WTC11 (cell line): ENCODE results near the gene ANKRD27.

Experiments used
- ATF1 ChIP-seq: sonication (generic); formaldehyde crosslinking; IDR thresholded peaks from 2 replicates; pipeline ENCODE4 v1.8.1; 2023; ENCODE audit warnings: mild to moderate bottlenecking, moderate library complexity, missing genetic modification reagents
- CREB1 ChIP-seq: sonication (generic); formaldehyde crosslinking; IDR thresholded peaks from 2 replicates; pipeline ENCODE4 v1.8.0; 2023; ENCODE audit warnings: mild to moderate bottlenecking, missing genetic modification reagents
- GABPB1 ChIP-seq: sonication (generic); formaldehyde crosslinking; IDR thresholded peaks from 2 replicates; pipeline ENCODE4 v1.8.1; 2023; ENCODE audit warnings: mild to moderate bottlenecking, missing genetic modification reagents
- IRF2 ChIP-seq: sonication (generic); formaldehyde crosslinking; IDR thresholded peaks from 2 replicates; pipeline ENCODE4 v1.8.0; 2022; ENCODE audit warnings: low read depth, missing genetic modification reagents, borderline replicate concordance
- NFE2L1 ChIP-seq: sonication (generic); formaldehyde crosslinking; IDR thresholded peaks from 2 replicates; pipeline ENCODE4 v1.8.1; 2023; ENCODE audit warnings: missing genetic modification reagents
- NFYB ChIP-seq: sonication (generic); formaldehyde crosslinking; conservative IDR thresholded peaks from 2 replicates; pipeline ENCODE4 v1.8.0; 2022; ENCODE audit warnings: low read depth, missing genetic modification reagents
- NR1H2 ChIP-seq: sonication (generic); formaldehyde crosslinking; IDR thresholded peaks from 2 replicates; pipeline ENCODE4 v1.9.0; 2021; ENCODE audit warnings: mild to moderate bottlenecking, moderate library complexity, missing genetic modification reagents
- NR3C1 ChIP-seq: sonication (generic); formaldehyde crosslinking; conservative IDR thresholded peaks from 2 replicates; pipeline ENCODE4 v1.8.1; 2023; ENCODE audit warnings: low read depth, mild to moderate bottlenecking, missing genetic modification reagents
- ZNF138 ChIP-seq: sonication (generic); formaldehyde crosslinking; conservative IDR thresholded peaks from 2 replicates; pipeline ENCODE4 v1.8.1; 2022; ENCODE audit warnings: mild to moderate bottlenecking, moderate library complexity, missing genetic modification reagents
- TF ChIP-seq, protein P1 (sequence below): fragments of 200-600 bp; IDR thresholded peaks from 2 replicates; pipeline ENCODE4 v1.8.0; 2022; ENCODE audit warnings: antibody characterized with exemption
- TF ChIP-seq, protein P2 (sequence below): sonication (generic); formaldehyde crosslinking; IDR thresholded peaks from 2 replicates; pipeline ENCODE4 v1.8.0; 2022; ENCODE audit warnings: missing genetic modification reagents

DNA sequence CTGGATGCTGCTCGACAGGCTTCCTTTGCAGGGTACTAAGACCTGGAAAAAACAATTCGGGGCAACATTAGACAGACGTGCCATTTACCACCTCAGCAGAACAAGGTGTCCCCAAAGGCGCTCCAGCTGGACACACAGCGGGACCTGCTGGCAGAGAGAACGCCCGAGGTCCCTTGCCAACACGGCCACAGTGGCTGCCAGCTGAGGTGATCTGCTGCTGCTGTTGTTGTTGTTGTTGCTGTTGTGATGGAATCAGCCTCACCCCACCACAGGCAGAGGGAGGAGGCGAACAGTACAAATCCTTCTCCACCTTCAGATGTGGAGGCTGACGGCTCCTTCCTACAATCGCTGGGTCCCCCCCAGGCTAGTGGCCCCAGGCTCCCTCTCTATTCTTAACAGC is 25.2 kb downstream of the ANKRD27 start:
- TF ChIP-seq, protein P1, sequence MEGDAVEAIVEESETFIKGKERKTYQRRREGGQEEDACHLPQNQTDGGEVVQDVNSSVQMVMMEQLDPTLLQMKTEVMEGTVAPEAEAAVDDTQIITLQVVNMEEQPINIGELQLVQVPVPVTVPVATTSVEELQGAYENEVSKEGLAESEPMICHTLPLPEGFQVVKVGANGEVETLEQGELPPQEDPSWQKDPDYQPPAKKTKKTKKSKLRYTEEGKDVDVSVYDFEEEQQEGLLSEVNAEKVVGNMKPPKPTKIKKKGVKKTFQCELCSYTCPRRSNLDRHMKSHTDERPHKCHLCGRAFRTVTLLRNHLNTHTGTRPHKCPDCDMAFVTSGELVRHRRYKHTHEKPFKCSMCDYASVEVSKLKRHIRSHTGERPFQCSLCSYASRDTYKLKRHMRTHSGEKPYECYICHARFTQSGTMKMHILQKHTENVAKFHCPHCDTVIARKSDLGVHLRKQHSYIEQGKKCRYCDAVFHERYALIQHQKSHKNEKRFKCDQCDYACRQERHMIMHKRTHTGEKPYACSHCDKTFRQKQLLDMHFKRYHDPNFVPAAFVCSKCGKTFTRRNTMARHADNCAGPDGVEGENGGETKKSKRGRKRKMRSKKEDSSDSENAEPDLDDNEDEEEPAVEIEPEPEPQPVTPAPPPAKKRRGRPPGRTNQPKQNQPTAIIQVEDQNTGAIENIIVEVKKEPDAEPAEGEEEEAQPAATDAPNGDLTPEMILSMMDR = no peak
- TF ChIP-seq NFYB (no peak), NR1H2 (no peak), ATF1 (CRISPR knock-in tag) (no peak), NR3C1 (CRISPR knock-in tag) (no peak), CREB1 (no peak), NFE2L1 (CRISPR knock-in tag) (no peak), ZNF138 (CRISPR knock-in tag) (no peak), GABPB1 (no peak), IRF2 (CRISPR knock-in tag) (no peak)
- TF ChIP-seq, protein P2, sequence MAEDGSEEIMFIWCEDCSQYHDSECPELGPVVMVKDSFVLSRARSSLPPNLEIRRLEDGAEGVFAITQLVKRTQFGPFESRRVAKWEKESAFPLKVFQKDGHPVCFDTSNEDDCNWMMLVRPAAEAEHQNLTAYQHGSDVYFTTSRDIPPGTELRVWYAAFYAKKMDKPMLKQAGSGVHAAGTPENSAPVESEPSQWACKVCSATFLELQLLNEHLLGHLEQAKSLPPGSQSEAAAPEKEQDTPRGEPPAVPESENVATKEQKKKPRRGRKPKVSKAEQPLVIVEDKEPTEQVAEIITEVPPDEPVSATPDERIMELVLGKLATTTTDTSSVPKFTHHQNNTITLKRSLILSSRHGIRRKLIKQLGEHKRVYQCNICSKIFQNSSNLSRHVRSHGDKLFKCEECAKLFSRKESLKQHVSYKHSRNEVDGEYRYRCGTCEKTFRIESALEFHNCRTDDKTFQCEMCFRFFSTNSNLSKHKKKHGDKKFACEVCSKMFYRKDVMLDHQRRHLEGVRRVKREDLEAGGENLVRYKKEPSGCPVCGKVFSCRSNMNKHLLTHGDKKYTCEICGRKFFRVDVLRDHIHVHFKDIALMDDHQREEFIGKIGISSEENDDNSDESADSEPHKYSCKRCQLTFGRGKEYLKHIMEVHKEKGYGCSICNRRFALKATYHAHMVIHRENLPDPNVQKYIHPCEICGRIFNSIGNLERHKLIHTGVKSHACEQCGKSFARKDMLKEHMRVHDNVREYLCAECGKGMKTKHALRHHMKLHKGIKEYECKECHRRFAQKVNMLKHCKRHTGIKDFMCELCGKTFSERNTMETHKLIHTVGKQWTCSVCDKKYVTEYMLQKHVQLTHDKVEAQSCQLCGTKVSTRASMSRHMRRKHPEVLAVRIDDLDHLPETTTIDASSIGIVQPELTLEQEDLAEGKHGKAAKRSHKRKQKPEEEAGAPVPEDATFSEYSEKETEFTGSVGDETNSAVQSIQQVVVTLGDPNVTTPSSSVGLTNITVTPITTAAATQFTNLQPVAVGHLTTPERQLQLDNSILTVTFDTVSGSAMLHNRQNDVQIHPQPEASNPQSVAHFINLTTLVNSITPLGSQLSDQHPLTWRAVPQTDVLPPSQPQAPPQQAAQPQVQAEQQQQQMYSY (CRISPR knock-in tag) = no peak
